GM10847 (cell line): ENCODE measurements around the gene MTM1.

Source experiments
- POLR2A ChIP-seq: IDR thresholded peaks from 2 replicates; pipeline ENCODE4 v1.6.1; 2011; ENCODE audit not compliant: insufficient read length; ENCODE audit errors: extremely low read depth

Gene MTM1

DNA sequence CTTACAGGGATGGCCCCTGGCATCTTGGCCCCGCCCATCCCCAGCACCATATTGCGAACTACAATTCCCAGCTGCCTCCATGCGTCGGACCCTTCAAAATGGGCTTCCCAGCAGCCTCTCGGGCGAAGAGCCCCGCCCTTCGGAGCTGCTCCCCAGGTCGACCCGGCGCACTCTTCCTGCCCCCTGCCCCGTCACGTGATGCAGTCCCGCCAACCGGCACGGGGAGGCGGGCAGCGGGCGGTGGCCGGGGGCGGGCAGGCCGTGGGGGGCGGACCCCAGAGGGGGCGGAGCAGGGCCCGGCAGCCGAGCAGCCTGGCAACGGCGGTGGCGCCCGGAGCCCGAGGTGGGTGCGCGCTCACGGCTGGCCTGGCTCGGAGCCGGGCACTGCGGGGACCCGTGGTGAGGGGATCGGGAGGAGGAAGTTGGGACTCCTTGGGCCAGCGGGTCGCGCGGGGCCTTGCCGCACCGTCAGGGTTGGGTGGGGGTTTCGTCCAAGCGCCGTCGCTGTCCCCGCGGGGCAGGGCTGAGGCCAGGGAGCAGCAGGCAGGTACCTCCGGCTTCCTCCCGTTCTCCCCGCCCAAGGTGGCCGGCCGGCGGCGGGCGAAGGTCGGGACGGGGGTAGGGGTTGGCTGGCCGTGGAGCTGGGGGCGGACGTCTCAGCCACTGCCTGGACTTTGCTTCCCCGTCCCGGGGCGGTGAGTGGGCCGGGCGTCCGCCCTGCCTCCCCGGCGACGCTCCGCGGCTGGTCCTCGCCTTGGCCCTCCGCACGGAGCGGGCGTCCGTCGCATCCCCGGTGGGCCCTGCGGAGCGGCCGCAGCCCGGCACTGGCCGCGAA lies at the start of gene MTM1:
MTM1 (plus strand) TSS at position 302 of the 835 bp plus-strand sequence. CDS start 23,994 bp downstream, outside the sequence.
- TF ChIP-seq POLR2A, result no peak

DNA sequence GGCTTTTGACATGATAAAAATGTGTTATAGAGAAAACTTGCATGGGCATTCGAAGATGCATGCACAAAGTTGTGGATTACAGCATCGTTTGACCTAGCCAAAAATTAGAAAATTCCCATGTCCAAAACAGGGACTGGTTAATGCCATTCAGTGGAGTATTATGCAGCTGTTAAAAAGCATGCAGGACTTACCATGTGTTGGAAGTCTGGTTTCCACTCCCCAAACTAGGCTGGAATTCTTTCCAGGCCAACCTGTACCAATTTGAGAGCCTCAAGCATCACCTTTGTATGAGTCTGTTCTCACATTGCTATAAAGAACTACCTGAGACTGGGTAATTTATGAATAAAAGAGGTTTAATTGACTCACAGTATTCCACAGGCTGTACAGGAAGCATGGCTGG lies 45.9 kb upstream of the MTM1 start:
- no peak for TF ChIP-seq POLR2A

DNA sequence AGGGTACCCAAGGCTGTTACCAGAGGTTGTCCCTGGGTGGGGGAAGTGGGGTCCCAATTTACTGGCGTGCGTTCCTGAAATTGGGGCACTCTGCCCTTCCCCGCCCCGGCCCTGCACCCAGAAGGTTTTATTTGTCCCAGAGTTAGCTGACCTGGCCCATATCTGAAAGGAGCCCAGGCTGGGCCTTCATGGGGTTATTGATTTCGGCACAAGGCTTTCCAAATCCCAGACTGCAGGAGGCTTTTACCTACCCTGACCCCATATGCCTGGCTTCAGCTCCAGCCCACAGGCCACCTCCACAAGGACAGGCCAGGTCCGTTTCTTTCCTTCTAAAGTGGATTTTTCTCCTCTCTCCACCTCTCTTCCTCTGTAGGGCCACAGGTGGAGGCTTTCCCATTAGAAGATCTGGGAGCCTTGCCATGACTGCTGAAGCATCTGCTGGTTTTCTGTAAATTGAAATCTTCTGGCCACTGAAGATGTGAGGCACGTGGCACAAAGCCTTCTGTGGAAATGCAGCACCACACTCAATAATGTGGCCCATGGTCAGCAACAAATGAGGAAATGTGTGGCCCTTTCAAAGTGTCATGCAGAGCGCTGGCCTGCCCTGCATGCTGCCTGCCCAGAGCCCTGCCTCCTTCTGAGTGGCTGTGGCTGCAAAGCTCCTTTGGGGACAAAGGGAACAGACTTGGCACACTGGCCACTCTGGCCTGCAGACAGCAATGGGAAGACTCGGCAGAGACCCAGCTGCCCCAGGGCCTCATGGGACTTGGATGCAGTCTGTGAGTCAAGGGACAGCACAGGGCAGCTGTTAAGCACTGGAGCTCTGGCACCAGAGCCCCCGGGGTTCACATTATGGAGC lies 43.1 kb upstream of the MTM1 start:
- TF ChIP-seq POLR2A, result no peak

DNA sequence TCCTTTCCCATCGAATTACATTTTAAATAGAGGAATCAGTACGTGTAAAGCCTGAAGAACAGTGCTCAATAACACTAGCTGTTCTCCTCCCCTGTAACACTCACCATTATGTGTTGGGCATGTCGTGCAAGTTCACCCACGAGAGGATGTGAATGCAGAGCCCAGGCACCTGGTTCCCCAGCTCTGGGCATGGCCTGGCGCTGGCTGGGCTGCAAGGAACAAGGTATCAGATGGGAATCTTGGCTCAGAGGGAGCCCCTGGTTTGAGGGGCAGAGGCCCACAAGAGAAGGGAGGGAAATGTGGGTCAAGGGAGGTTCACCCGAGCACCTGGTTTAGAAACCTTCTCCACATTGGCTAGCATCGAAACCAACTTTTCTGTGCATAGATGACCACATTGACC lies 41.7 kb upstream of the MTM1 start:
- no peak for TF ChIP-seq POLR2A

DNA sequence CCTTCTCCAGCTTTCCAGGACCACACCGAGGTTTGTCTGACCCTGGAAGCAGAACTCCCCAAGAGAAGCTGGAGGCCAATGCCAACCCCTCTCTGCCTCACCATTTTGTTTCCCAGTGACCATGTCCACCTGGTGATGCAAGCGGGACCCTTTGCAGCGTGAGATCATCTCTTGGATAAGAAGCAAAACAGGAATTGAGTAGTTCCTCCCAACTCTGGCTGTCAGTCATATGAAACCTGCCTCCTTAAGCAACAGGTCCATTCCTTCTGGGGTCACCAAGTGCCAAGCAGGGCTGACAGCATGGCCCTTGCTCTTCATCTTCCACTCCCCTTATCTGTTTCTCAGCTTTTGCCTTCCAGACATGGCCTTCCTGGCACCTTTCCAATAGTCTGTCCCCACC lies 41.3 kb upstream of the MTM1 start:
- TF ChIP-seq POLR2A, result no peak

DNA sequence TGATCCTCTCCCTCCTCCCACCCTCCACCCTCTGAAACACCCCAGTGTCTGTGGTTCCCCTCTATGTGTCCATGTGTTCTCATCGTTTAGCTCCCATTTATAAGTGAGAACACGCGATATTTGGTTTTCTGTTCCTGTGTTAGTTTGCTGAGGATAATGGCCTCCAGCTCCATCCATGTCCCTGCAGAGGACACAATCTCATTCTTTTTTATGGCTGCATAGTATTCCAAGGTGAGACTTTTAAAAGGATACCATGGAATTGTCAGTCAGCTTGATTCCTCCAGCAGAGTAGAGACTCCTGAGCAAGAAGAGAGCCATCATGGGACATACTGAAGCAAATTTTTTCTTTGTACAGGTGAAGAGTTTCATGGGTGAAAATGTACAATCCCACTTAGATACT lies 38.8 kb upstream of the MTM1 start:
- TF ChIP-seq POLR2A, result no peak

DNA sequence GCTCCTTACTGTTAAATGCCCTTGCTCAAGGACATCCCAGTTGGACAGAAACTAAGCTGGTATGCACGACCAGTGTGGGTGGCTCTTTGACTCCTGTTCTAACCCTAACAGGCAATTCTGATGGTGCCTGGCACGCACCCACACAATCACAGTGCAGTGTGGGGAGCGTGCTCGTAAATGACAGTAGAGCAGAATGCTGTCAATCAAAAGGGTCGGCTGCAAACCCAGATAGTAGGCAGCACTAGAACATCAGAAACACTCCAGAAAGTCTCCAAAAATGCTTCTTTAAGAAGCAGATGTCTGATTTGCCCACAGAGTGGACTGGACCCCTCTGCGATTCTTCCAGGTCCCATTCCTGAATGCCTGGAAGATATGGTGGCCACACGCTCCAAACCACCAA lies 37.6 kb upstream of the MTM1 start:
- TF ChIP-seq POLR2A, result no peak

DNA sequence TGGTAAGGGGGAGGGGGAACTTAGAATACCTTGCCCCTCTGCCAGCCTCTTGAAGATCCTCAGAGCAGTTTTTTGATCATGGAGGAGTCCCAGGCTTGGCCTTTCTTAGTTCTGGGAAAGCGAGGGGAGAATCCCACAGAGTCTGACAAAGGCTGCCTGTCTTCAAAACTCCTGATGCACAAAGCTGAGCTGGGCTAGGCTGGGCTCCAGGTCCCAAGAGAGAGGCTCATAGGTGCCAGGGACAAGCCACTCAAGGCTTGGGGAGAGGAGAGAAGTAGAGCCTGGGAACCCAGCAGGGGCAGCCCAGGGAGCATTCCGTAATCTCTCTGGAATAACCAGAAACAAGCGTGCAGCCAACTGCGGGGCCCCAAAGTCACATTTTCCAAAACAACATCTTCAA lies 37.0 kb upstream of the MTM1 start:
- no peak for TF ChIP-seq POLR2A

DNA sequence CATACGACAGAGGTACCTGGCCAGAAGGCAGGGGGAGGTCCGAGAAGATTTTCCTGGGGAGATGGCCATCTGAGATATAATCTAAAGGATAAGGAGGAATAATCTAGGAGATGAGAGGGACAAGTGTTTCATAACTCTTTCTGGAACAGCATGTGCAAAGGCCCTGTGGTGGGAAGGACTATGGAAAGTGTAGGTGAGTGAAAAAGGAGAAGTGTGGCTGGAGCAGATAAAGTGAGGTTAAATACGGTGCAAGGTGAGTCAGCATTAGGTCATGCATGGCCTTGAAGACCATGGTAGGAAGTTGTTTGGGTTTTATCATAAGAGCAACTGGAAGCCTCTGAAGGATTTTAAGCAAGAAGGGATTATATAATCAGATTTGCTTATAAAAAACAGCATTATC lies 34.6 kb upstream of the MTM1 start:
- no peak for TF ChIP-seq POLR2A

DNA sequence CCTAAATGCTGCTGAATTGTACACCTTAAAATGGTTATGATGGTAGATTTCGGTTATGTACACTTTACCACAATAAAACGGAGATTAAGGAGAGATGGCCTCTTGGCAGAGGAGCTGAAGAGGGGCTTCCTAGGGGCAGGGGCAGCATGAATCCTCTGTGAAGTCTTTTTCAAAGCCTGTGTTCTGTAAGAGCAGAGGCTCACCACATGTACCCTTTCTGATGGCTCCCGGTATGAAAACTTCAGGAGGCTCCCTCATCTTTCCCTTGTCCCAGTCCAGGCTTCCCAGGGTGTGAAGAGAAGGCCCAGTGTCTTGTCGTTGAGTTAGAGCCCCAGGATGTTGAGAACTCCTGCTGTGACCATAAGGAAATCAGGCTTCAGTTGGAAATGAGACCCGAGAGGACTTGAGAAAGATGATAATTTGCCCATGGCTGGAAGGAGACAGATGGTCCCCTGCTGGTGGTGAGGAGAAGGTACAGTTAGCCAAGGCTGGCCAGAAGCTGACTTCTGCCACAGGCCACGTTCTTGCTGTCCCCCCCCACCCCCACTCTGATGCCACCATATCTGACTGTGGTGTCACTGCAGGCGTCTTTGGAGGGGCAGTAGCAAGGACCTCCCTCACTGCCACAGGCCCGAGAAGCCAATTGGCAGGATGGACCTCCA lies 31.8 kb upstream of the MTM1 start:
- TF ChIP-seq POLR2A, result no peak

DNA sequence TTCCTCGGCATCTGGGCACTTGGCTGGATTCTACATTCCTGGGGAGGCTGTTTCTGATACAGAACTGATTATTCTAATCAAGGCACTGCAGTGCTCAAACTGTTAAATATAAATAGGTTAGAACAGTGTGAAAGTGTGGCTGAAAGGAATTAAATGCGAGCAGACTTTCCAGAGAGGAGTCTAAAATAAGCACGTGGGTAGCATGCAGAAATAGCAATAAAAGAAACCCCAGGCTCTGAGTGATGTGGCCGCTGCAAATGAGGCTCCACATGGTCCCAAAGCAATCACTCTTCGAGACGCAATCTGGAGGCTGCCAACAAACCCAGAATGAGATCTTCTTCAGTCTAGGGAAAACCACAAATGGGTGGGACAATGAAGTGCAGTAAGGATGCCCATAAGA lies 30.6 kb upstream of the MTM1 start:
- no peak for TF ChIP-seq POLR2A

DNA sequence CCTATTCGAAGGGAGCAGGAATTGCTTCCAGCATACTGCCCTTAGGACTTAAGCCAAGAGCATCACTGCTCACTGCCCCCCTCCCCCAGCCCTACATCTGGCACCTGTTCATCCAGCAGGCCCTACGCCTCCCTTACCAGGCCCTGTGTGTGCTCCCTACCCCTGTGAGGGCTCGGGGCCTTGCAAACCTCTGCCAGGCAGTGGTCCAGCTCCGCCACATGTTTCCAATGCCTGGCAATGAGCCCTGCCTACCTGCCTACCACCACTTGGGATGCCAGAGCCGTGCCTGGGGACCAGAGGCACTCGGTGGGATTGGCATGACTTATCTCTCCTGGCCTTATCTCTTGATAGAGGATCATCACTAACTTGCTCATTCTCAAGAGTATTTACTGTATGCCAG lies 27.5 kb upstream of the MTM1 start:
- TF ChIP-seq POLR2A, result no peak

DNA sequence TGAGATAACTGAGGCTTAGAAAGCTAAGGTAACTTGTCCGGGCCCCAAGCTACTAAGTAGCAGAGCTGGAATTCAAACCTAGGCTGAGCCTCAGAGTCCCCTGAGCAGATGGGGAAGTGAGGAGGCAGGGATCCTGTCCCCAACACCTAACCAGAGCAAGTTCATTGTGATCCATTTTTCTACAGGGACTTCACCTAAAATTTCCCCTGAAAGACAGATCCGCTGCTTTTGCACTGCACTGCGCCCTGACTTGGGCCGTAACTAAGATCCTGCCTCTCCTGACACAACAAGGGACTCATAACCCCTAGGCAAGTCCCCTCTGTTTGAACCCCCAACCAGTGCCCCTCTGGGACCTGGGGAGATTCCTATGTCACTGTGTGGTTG lies 25.6 kb upstream of the MTM1 start:
- no peak for TF ChIP-seq POLR2A

DNA sequence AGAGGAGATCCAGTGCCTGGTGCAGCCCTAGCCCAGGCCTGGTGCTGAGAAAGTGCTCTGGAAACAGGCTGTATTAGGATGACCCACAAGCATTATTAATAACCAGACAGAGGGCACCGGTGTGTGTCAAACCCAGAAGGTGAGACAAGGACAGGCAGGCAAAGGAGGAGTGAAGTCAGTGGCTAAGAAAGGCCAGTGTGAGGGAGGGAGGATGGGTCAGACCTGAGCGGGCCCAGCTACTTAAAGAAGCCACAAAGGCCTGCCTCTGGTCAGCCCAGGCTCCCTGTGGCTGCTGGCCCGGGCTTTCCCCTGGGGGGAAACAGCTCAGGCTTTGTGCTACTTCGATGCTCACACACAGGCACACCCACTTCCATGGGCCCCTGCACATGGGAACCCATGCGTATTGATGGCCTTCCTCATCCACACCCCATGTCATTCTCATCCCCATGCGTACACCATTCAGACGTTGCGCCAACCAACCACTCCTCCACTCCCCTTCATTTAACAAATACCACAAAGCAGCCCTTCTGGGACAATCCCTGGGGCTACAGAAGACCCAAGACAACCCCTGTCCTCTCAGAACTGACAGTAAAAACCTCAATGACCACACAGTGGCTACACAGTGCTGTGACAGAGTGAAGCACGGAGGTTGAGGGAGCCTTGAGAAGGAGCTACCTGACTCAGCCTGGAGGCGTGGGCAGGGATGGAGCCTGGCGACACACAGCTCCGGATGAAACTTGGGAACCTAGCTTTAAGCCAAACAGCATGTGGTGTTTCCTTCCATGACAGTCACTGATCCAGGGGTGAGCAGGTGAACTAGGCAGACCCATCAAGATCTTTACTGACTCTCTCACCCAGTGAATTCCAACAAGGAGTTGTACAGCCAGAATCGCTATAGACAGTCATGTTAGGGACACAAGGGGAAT lies 24.9 kb upstream of the MTM1 start:
- no peak for TF ChIP-seq POLR2A
